Spleen (tissue), 11 donors: ENCODE measurements around the gene HSPA12A. TPM values are rescaled to one million over a fixed set of nuclear protein-coding genes. Genes with fewer than 3 reads are reported as not detected.

Source experiments
- DNase-seq: peaks from one replicate; pipeline ENCODE4 v3.0.0-alpha.2; 2020
- H3K27ac ChIP-seq, 8 donors: fragments of 200-600 bp; sonication (generic) in 7 of 8; 1 replicate in 4 of 8; 2 replicates in 4 of 8; pipeline versions ENCODE4 v1.5.0 to v1.8.0; 2016 to 2021; ENCODE audit warnings: inconsistent platforms in 4 of 8, mild to moderate bottlenecking in 4 of 8, moderate library complexity in 1 of 8
- H3K27me3 ChIP-seq, 7 donors: fragments of 200-600 bp; sonication (generic) in 6 of 7; replicated peaks in 1 of 7; 1 replicate in 4 of 7; 2 replicates in 3 of 7; pipeline versions ENCODE4 v1.5.0 to v1.8.0; 2016 to 2021; ENCODE audit warnings: inconsistent platforms in 3 of 7, mild to moderate bottlenecking in 1 of 7
- H3K36me3 ChIP-seq, 6 donors: fragments of 200-600 bp; sonication (generic) in 5 of 6; 1 replicate in 4 of 6; 2 replicates in 2 of 6; pipeline versions ENCODE4 v1.5.0 to v1.8.0; 2016 to 2021; ENCODE audit warnings: inconsistent platforms in 2 of 6
- H3K4me1 ChIP-seq, 6 donors: fragments of 200-600 bp; sonication (generic) in 5 of 6; 1 replicate in 3 of 6; 2 replicates in 3 of 6; pipeline versions ENCODE4 v1.5.0 to v1.8.0; 2016 to 2021; ENCODE audit warnings: inconsistent platforms in 3 of 6
- H3K4me3 ChIP-seq, 8 donors: fragments of 200-600 bp; sonication (generic) in 7 of 8; 1 replicate in 4 of 8; 2 replicates in 4 of 8; pipeline versions ENCODE4 v1.5.0 to v1.8.0; 2016 to 2021; ENCODE audit warnings: inconsistent platforms in 4 of 8, mild to moderate bottlenecking in 4 of 8, moderate library complexity in 2 of 8
- H3K9me3 ChIP-seq, 8 donors: fragments of 200-600 bp; sonication (generic) in 7 of 8; 1 replicate in 4 of 8; 2 replicates in 4 of 8; pipeline versions ENCODE4 v1.5.0 to v1.8.0; 2016 to 2021; ENCODE audit warnings: inconsistent platforms in 4 of 8
- CTCF ChIP-seq, 11 experiments: fragments of 200-600 bp in 7 of 11; fragments of 450-650 bp in 4 of 11; sonication (generic) in 4 of 11; IDR thresholded peaks in 8 of 11; conservative IDR thresholded peaks in 3 of 11; 1 replicate in 7 of 11; 2 replicates in 4 of 11; pipeline versions ENCODE4 v1.4.0 to v1.8.0; 2016 to 2021; ENCODE audit warnings: antibody characterized with exemption in 11 of 11, inconsistent platforms in 4 of 11, mild to moderate bottlenecking in 1 of 11
- POLR2A ChIP-seq, 3 donors: fragments of 450-650 bp; IDR thresholded peaks; one replicate each; pipeline ENCODE4 v1.5.1; 2017; ENCODE audit warnings: antibody characterized with exemption in 3 of 3, mild to moderate bottlenecking in 1 of 3
- POLR2AphosphoS5 ChIP-seq, 3 donors: sonication (generic); formaldehyde crosslinking; IDR thresholded peaks; one replicate each; pipeline ENCODE4 v1.5.1; 2017; ENCODE audit warnings: antibody characterized with exemption in 3 of 3
- WGBS, 5 donors: extraction: QIAGEN DNeasy Blood & Tissue Kit in 3 of 5; methylation state at CpG; one replicate each; pipeline versions ENCODE4 v1.1.5 to v1.1.7; 2013 to 2018; 5-methylcytosine and 5-hydroxymethylcytosine counted together
- intact Hi-C: fragments of 100-400 bp; cut with DNase I; formaldehyde crosslinking; loops from one replicate; pipeline ENCODE4 v1.15.0; 2023; ENCODE audit warnings: low total_unique reads
- polyA plus RNA-seq, 3 donors: library from polyadenylated mRNA; stranded (reverse); fragments of 200-250 nt; gene quantifications; one replicate each; pipeline ENCODE4 v1.2.1, GENCODE V29; 2013
- total RNA-seq, 7 donors: library from RNA; depleted of rRNA in 3 of 7; stranded (reverse); fragments of >200 nt in 3 of 7; fragmentation: NEBNext Ultra II Directional in 4 of 7; extraction: Animal tissue kit (Norgen Biotek cat#: 25700) in 4 of 7; gene quantifications; one replicate each; pipeline versions ENCODE4 v1.1.0 to v1.2.1, GENCODE V29; 2016 to 2021
- donor health status: healthy with polysubstance abuse.
- donor health status: DM: no; HTN: no; CAD: no; lungs with moderate emphysema.
- donor health status: DM: no; HTN: no; CAD: no.
- donor health status: Bipolar disorder and iron deficiency.
- donor health status: healthy.
- donor health status: DM: no; HTN: no; CAD: no.
- donor health status: DM: yes; HTN: yes; CAD: no.

HSPA12A gene
- total and polyA plus RNA-seq, 10 donors, result 1.5 to 16.5 (median 6.9) TPM

- TF ChIP-seq CTCF (IDR thresholded peaks at IDR 0.05 in 8 of 11, conservative IDR thresholded peaks at IDR 0.05 in 3 of 11) (no peak), POLR2A (IDR thresholded peaks at IDR 0.05) (no peak), POLR2AphosphoS5 (IDR thresholded peaks at IDR 0.05) (no peak)
- Histone ChIP-seq H3K4me1 (peaks cover 0 to 13% (median 2%) of the 10 kb centered on the region in 6 donors), H3K27ac (no peak overlapping the region), H3K36me3 (peaks cover 0 to 5% (median 0%) of the 10 kb centered on the region in 6 donors), H3K4me3 (no peak overlapping the region), H3K9me3 (no peaks in the 10 kb centered on the region), H3K27me3 (no peaks in the 10 kb centered on the region)
- intact Hi-C loops, result no loop called here
- DNase-seq, result no peak
- 69 to 88% (median 76%) methylated on average over 7 of the region's 7 CpGs for WGBS, 5 donors
Measured at GRCh38 chr10:116697816-116698215, 44.5 kb downstream of the HSPA12A start.

GRCh38 chr10:116696919-116697318, 45.4 kb downstream of the HSPA12A start:
- intact Hi-C loops, result no loop called here
- no peak overlapping the region for H3K4me3 ChIP-seq
- no peak for DNase-seq
- TF ChIP-seq POLR2AphosphoS5 (IDR thresholded peaks at IDR 0.05), result no peak
- TF ChIP-seq CTCF (IDR thresholded peaks at IDR 0.05 in 8 of 11, conservative IDR thresholded peaks at IDR 0.05 in 3 of 11), result no peak
- no peak for TF ChIP-seq POLR2A (IDR thresholded peaks at IDR 0.05)
- H3K27me3 ChIP-seq, result no peaks in the 10 kb centered on the region
- H3K4me1 ChIP-seq, result peaks cover 0 to 16% (median 2%) of the 10 kb centered on the region in 6 donors
- H3K27ac ChIP-seq, result no peak overlapping the region
- H3K36me3 ChIP-seq, result peaks cover 0 to 5% (median 0%) of the 10 kb centered on the region in 6 donors
- no peaks in the 10 kb centered on the region for H3K9me3 ChIP-seq
- 79 to 100% (median 90%) methylated on average over 1 of the region's 1 CpG for WGBS, 5 donors

- intact Hi-C loops, result no loop called here
- H3K27me3 ChIP-seq, result no peaks in the 10 kb centered on the region
- WGBS, 5 donors, result 76 to 86% (median 78%) methylated on average over 3 of the region's 3 CpGs
- H3K4me3 ChIP-seq, result no peak overlapping the region
- no peak overlapping the region for H3K27ac ChIP-seq
- no peaks in the 10 kb centered on the region for H3K9me3 ChIP-seq
- DNase-seq, result no peak
- TF ChIP-seq CTCF (IDR thresholded peaks at IDR 0.05 in 8 of 11, conservative IDR thresholded peaks at IDR 0.05 in 3 of 11) (no peak), POLR2A (IDR thresholded peaks at IDR 0.05) (no peak), POLR2AphosphoS5 (IDR thresholded peaks at IDR 0.05) (no peak)
- H3K4me1 ChIP-seq, result peaks cover 0 to 28% (median 2%) of the 10 kb centered on the region in 6 donors
- peaks cover 0 to 5% (median 0%) of the 10 kb centered on the region in 6 donors for H3K36me3 ChIP-seq
Measured at GRCh38 chr10:116694927-116695268, 47.5 kb downstream of the HSPA12A start.

- H3K36me3 ChIP-seq, result peaks cover 0 to 5% (median 0%) of the 10 kb centered on the region in 6 donors
- 54 to 65% (median 62%) methylated on average over 14 of the region's 14 CpGs for WGBS, 5 donors
- H3K4me1 ChIP-seq, result peaks cover 0 to 28% (median 2%) of the 10 kb centered on the region in 6 donors
- no peaks in the 10 kb centered on the region for H3K27me3 ChIP-seq
- intact Hi-C loops, result no loop called here
- DNase-seq, result no peak
- no peaks in the 10 kb centered on the region for H3K9me3 ChIP-seq
- H3K27ac ChIP-seq, result no peak overlapping the region
- H3K4me3 ChIP-seq, result no peak overlapping the region
- TF ChIP-seq POLR2A (IDR thresholded peaks at IDR 0.05), result no peak
- no peak for TF ChIP-seq POLR2AphosphoS5 (IDR thresholded peaks at IDR 0.05)
Measured at GRCh38 chr10:116694243-116694926, 48.0 kb downstream of the HSPA12A start.
